Type B pancreatic cell (in vitro differentiated cells): ENCODE measurements around the gene RAF1. TPM values are rescaled to one million over a fixed set of nuclear protein-coding genes. Genes with fewer than 3 reads are reported as not detected.
A peak's percentile ranks its signal among the peaks of the same experiment; 100 is the strongest.

Experiments
- DNase-seq: peaks from one replicate; pipeline ENCODE4 v3.0.0; 2021; ENCODE audit warnings: mixed read lengths; ENCODE audit not compliant: unreplicated experiment; ENCODE audit errors: extremely low spot score
- H3K27ac Mint-ChIP-seq: 2 replicates; pipeline ENCODE4 v1.8.0; 2021; ENCODE audit warnings: mild to moderate bottlenecking, mixed read lengths
- H3K27me3 Mint-ChIP-seq: 2 replicates; pipeline ENCODE4 v1.8.0; 2021; ENCODE audit warnings: mixed read lengths
- H3K36me3 Mint-ChIP-seq: 2 replicates; pipeline ENCODE4 v1.8.0; 2021; ENCODE audit warnings: mixed read lengths
- H3K4me1 Mint-ChIP-seq: one replicate; pipeline ENCODE4 v1.8.0; 2021; ENCODE audit warnings: mixed read lengths; ENCODE audit not compliant: unreplicated experiment
- H3K4me3 Mint-ChIP-seq: 2 replicates; pipeline ENCODE4 v1.8.0; 2021; ENCODE audit warnings: mild to moderate bottlenecking, mixed read lengths
- H3K9me3 Mint-ChIP-seq: 2 replicates; pipeline ENCODE4 v1.8.0; 2021; ENCODE audit warnings: mixed read lengths
- long read RNA-seq: library from polyadenylated mRNA; unstranded; transcript quantifications from one replicate; pipeline ENCODE4 v2.0.0, GENCODE V29; 2020
- total RNA-seq: library from RNA; stranded (reverse); gene quantifications from 2 replicates; pipeline ENCODE4 v1.2.1, GENCODE V29; 2021; ENCODE audit warnings: low replicate concordance
- TF ChIP-seq, protein P1 (sequence below): fragments of 200-600 bp; sonication (generic); conservative IDR thresholded peaks from 2 replicates; pipeline ENCODE4 v1.5.0; 2021; ENCODE audit warnings: antibody characterized with exemption, mild to moderate bottlenecking

Gene RAF1
- 81.6 and 92.1 TPM in 2 replicates for total RNA-seq
- long read RNA-seq, transcript RAF1-203 (16 exons, 2,354 nt), result minor isoform, 8 of 290 reads
- long read RNA-seq, transcript RAF1-201 (17 exons, 3,300 nt), result major isoform, 217 of 290 reads
- long read RNA-seq, partial matches to known transcripts, result 12 of 290 reads
- long read RNA-seq, other reads (novel, unspliced or antisense), result 53 of 290 reads

- TF ChIP-seq, protein P1, sequence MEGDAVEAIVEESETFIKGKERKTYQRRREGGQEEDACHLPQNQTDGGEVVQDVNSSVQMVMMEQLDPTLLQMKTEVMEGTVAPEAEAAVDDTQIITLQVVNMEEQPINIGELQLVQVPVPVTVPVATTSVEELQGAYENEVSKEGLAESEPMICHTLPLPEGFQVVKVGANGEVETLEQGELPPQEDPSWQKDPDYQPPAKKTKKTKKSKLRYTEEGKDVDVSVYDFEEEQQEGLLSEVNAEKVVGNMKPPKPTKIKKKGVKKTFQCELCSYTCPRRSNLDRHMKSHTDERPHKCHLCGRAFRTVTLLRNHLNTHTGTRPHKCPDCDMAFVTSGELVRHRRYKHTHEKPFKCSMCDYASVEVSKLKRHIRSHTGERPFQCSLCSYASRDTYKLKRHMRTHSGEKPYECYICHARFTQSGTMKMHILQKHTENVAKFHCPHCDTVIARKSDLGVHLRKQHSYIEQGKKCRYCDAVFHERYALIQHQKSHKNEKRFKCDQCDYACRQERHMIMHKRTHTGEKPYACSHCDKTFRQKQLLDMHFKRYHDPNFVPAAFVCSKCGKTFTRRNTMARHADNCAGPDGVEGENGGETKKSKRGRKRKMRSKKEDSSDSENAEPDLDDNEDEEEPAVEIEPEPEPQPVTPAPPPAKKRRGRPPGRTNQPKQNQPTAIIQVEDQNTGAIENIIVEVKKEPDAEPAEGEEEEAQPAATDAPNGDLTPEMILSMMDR, result peak; percentile 21
- Mint-ChIP-seq H3K9me3 (no peaks in the 10 kb centered on the region), H3K4me1 (peaks cover 17% of the 10 kb centered on the region), H3K4me3 (peak within 1 kb of the TSS; percentile 93), H3K36me3 (peaks cover 4% of the 10 kb centered on the region), H3K27ac (peak within 1 kb of the TSS; percentile 100), H3K27me3 (no peaks in the 10 kb centered on the region)
- peak; percentile 98 for DNase-seq
Observed at GRCh38 chr3:12663936-12664908, at the start of gene RAF1. Gene RAF1, minus strand, starts transcription at chr3:12664117. Its CDS starts 45,396 bp downstream, at chr3:12618721.

- Mint-ChIP-seq H3K36me3 (no peaks in the 10 kb centered on the region), H3K4me1 (no peaks in the 10 kb centered on the region), H3K9me3 (no peaks in the 10 kb centered on the region), H3K4me3 (no peak overlapping the region), H3K27ac (no peak overlapping the region), H3K27me3 (no peaks in the 10 kb centered on the region)
- TF ChIP-seq, protein P1, result no peak
- DNase-seq, result no peak
Observed at GRCh38 chr3:12710062-12710461, 46.1 kb upstream of the RAF1 start.

DNA sequence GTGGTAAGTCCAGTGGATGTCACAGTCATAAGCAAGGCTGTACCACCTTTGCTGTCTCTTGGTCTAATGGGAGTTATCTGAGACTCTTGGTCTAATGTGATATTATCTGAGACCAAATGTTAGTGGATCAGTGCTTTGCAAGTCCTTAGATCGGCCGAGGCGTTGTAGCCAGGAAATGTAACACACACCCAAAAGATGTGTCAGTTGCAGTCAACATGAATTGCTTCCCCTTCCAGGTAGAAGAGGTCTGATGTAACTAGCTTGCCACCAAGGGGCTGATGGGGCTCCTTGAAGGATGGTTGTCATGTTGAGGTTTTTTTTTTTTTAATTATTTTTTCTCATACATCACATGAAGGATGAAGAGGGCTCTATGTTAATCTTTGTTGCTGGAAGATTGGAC, 45.4 kb upstream of the RAF1 start:
- H3K4me1 Mint-ChIP-seq, result no peaks in the 10 kb centered on the region
- no peak overlapping the region for H3K27ac Mint-ChIP-seq
- H3K9me3 Mint-ChIP-seq, result no peaks in the 10 kb centered on the region
- no peak for DNase-seq
- no peaks in the 10 kb centered on the region for H3K27me3 Mint-ChIP-seq
- H3K4me3 Mint-ChIP-seq, result no peak overlapping the region
- TF ChIP-seq, protein P1, result no peak
- H3K36me3 Mint-ChIP-seq, result no peaks in the 10 kb centered on the region

GRCh38 chr3:12708584-12709192, 44.8 kb upstream of the RAF1 start:
- Mint-ChIP-seq H3K27me3 (no peaks in the 10 kb centered on the region), H3K36me3 (no peaks in the 10 kb centered on the region), H3K9me3 (no peaks in the 10 kb centered on the region), H3K4me3 (no peak overlapping the region), H3K27ac (no peak overlapping the region), H3K4me1 (no peaks in the 10 kb centered on the region)
- DNase-seq, result no peak
- TF ChIP-seq, protein P1, result no peak

DNA sequence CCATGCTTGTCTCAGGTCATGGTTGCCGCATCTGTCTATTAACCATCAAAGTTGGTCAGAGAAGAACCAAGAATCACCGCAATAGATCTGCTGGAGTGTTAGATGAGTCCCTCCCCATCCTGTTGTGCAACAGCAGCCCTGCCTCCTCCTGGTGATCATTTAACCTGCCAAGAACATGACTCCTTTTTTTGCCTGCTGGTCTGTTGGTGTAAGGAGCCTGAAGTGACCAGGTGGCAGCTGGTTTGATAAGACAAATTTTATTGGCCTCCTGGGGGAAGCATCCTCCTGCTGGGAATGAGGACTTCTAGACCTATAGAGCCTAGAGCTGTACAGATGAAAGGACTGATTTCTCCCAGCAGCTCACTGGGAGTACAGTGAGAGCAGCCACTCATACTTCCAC, 43.5 kb upstream of the RAF1 start:
- Mint-ChIP-seq H3K27me3 (no peaks in the 10 kb centered on the region), H3K9me3 (no peaks in the 10 kb centered on the region), H3K36me3 (no peaks in the 10 kb centered on the region), H3K4me3 (no peak overlapping the region), H3K27ac (no peak overlapping the region), H3K4me1 (no peaks in the 10 kb centered on the region)
- TF ChIP-seq, protein P1, result no peak
- DNase-seq, result no peak
